GM12878 (cell line): ENCODE data around the gene ATP1A1. TPM values are rescaled to one million over a fixed set of nuclear protein-coding genes. Genes with fewer than 3 reads are reported as not detected.

Experiments
- ATAC-seq: fragments of 200-7000 bp; cut with Tn5 transposase; 3 replicates; pipeline ENCODE4 v1.9.1; 2020; ENCODE audit warnings: mild to moderate bottlenecking, moderate library complexity
- BruUV-seq: library from RNA; stranded (reverse); fragments of 400-500 nt; replicated peaks from 2 replicates; lab custom pipeline; 2021; lab: Mats Ljungman, UMichigan
- CTCF ChIA-PET: fragments of 300-600 bp; sonication (Branson Sonifier 250); formaldehyde crosslinking; extraction: SDS; loops from one replicate; lab custom pipeline; 2021; ENCODE audit warnings: inconsistent platforms; lab: Yijun Ruan, JAX
- POLR2A ChIA-PET: fragments of 350-600 bp; formaldehyde crosslinking; extraction: SDS; loops from one replicate; lab custom pipeline; 2021; ENCODE audit warnings: inconsistent platforms; lab: Charles Lee
- RAD21 ChIA-PET: fragments of 300-600 bp; sonication (Branson Sonifier 250); formaldehyde crosslinking; loops from one replicate; lab custom pipeline; 2023; ENCODE audit warnings: antibody characterized with exemption; ENCODE audit not compliant: unreplicated experiment; lab: Charles Lee
- SMC1A ChIA-PET: fragments of 300-600 bp; sonication (Branson Sonifier 250); formaldehyde crosslinking; loops from one replicate; lab custom pipeline; 2023; ENCODE audit not compliant: unreplicated experiment, uncharacterized antibody; lab: Charles Lee
- DNase-seq: peaks from one replicate; pipeline ENCODE4 v3.0.0-alpha.2; 2011; ENCODE audit warnings: low read depth, low spot score
- FAIRE-seq: peaks from 3 replicates; lab custom pipeline; 2011; peaks lifted over from hg19 to GRCh38; lab: Jason Lieb, UNC
- H2AFZ ChIP-seq: 2 replicates; pipeline ENCODE4 v1.6.0; 2011; ENCODE audit warnings: low read depth, low read length, control low read depth; ENCODE audit not compliant: control insufficient read depth
- H3K27ac ChIP-seq: 2 replicates; pipeline ENCODE4 v1.5.1; 2011; ENCODE audit warnings: control low read depth; ENCODE audit not compliant: control insufficient read depth, insufficient read depth
- H3K27me3 ChIP-seq, 2 experiments: replicated peaks in 1 of 2; 2 replicates each; pipeline versions ENCODE4 v1.6.0 to v1.6.1; 2011; ENCODE audit warnings: low read length in 1 of 2; ENCODE audit not compliant: control insufficient read depth in 2 of 2, insufficient read depth in 2 of 2
- H3K36me3 ChIP-seq, 2 experiments: 2 replicates each; pipeline ENCODE4 v1.5.1; 2011; ENCODE audit warnings: low read length in 1 of 2; ENCODE audit not compliant: control insufficient read depth in 2 of 2, insufficient read depth in 2 of 2
- H3K4me1 ChIP-seq: 2 replicates; pipeline ENCODE4 v1.6.1; 2011; ENCODE audit warnings: mild to moderate bottlenecking, low read length, moderate library complexity, mixed read lengths; ENCODE audit not compliant: control insufficient read depth, insufficient read depth
- H3K4me2 ChIP-seq: 2 replicates; pipeline ENCODE4 v1.6.0; 2011; ENCODE audit warnings: control low read depth; ENCODE audit not compliant: control insufficient read depth, insufficient read depth
- H3K4me3 ChIP-seq: fragments of 200-600 bp; sonication (generic); 2 replicates; pipeline ENCODE4 v1.5.1; 2016
- H3K79me2 ChIP-seq: 2 replicates; pipeline ENCODE4 v1.6.0; 2011; ENCODE audit warnings: low read length; ENCODE audit not compliant: control insufficient read depth, insufficient read depth
- H3K9ac ChIP-seq: 2 replicates; pipeline ENCODE4 v1.8.0; 2011; ENCODE audit warnings: low read length, control low read depth, mixed read lengths; ENCODE audit not compliant: control insufficient read depth, insufficient read depth
- H3K9me3 ChIP-seq: replicated peaks from 3 replicates; pipeline ENCODE4 v1.5.1; 2011; ENCODE audit warnings: mild to moderate bottlenecking, low read length; ENCODE audit not compliant: control insufficient read depth, insufficient read depth
- H4K20me1 ChIP-seq: 2 replicates; pipeline ENCODE4 v1.6.0; 2011; ENCODE audit not compliant: control insufficient read depth, insufficient read depth
- CREM ChIP-seq: IDR thresholded peaks from 2 replicates; pipeline ENCODE4 v1.6.1; 2014; ENCODE audit warnings: antibody characterized with exemption, low read depth
- EZH2 ChIP-seq: IDR thresholded peaks from 2 replicates; pipeline ENCODE4 v1.6.1; 2012; ENCODE audit warnings: low read depth, mild to moderate bottlenecking, control low read depth, inconsistent platforms, low read length, borderline replicate concordance; ENCODE audit not compliant: control insufficient read depth
- HDAC6 ChIP-seq: fragments of 200-600 bp; sonication (generic); IDR thresholded peaks from one replicate; pipeline ENCODE4 v1.8.0; 2017; ENCODE audit warnings: antibody characterized with exemption; ENCODE audit not compliant: unreplicated experiment
- IKZF1 ChIP-seq: fragments of 450-650 bp; conservative IDR thresholded peaks from 2 replicates; pipeline ENCODE4 v1.6.1; 2017; ENCODE audit warnings: antibody characterized with exemption, mild to moderate bottlenecking
- MEF2B ChIP-seq: fragments of 450-650 bp; IDR thresholded peaks from 2 replicates; pipeline ENCODE4 v1.6.1; 2018; ENCODE audit warnings: mild to moderate bottlenecking, moderate library complexity; ENCODE audit not compliant: partially characterized antibody, poor library complexity, severe bottlenecking
- MTA3 ChIP-seq: IDR thresholded peaks from 2 replicates; pipeline ENCODE4 v1.6.1; 2012; ENCODE audit warnings: low read length, inconsistent platforms, borderline replicate concordance
- NR2C2 ChIP-seq: IDR thresholded peaks from 2 replicates; pipeline ENCODE4 v1.6.1; 2011; ENCODE audit warnings: borderline replicate concordance, low read depth; ENCODE audit not compliant: control insufficient read depth, insufficient read length
- RELA ChIP-seq: fragments of 450-650 bp; IDR thresholded peaks from 2 replicates; pipeline ENCODE4 v1.8.0; 2014; ENCODE audit warnings: borderline replicate concordance; ENCODE audit not compliant: partially characterized antibody
- RFX5 ChIP-seq: IDR thresholded peaks from 2 replicates; pipeline ENCODE4 v1.6.1; 2011; ENCODE audit warnings: low read depth, low read length, improper control_type of control experiment
- WRNIP1 ChIP-seq: IDR thresholded peaks from 2 replicates; pipeline ENCODE4 v1.6.1; 2011; ENCODE audit warnings: low read depth, low read length, improper control_type of control experiment, borderline replicate concordance
- ZNF24 ChIP-seq: fragments of 450-650 bp; IDR thresholded peaks from 2 replicates; pipeline ENCODE4 v1.6.1; 2017; ENCODE audit warnings: antibody characterized with exemption, mild to moderate bottlenecking
- ZSCAN29 ChIP-seq: fragments of 450-650 bp; IDR thresholded peaks from 2 replicates; pipeline ENCODE4 v1.6.1; 2017; ENCODE audit warnings: mild to moderate bottlenecking, moderate library complexity
- in situ Hi-C: fragments of 300-500 bp; cut with MboI; formaldehyde crosslinking; loops from 9 replicates; pipeline ENCODE4 v1.14.3; 2018; ENCODE audit warnings: mixed read lengths
- intact Hi-C: fragments of 100-400 bp; cut with micrococcal nuclease; formaldehyde crosslinking; loops from one replicate; pipeline ENCODE4 v1.14.2; 2022; ENCODE audit not compliant: unreplicated experiment
- polyA plus RNA-seq, 11 experiments: library from polyadenylated mRNA; depleted of rRNA in 4 of 11; unstranded in 6 of 11; stranded (reverse) in 5 of 11; fragments of >200 nt; fragmentation: Nextera tagmentation in 4 of 11; fragmentation: Illumina TruSeq in 1 of 11; extraction: Ambion mirVana in 4 of 11; extraction: Trizol in 1 of 11; gene quantifications; 1 replicate in 1 of 11; 2 replicates in 10 of 11; pipeline versions ENCODE4 v1.2.1 to v1.2.3, GENCODE V29; 2011 to 2016; ENCODE audit warnings: inconsistent platforms in 2 of 11, missing spikeins in 2 of 11, low read depth in 1 of 11
- total RNA-seq, 4 experiments: library from RNA; depleted of rRNA in 3 of 4; stranded (reverse); fragments of >200 nt in 3 of 4; fragmentation: Illumina TruSeq in 1 of 4; extraction: Trizol in 1 of 4; gene quantifications; 2 replicates each; pipeline versions ENCODE4 v1.2.1 to v1.2.3, GENCODE V29; 2013 to 2021
- TF ChIP-seq, protein P1 (sequence below): fragments of 450-650 bp; IDR thresholded peaks from 2 replicates; pipeline ENCODE4 v1.6.1; 2017; ENCODE audit warnings: mild to moderate bottlenecking, low read depth, inconsistent platforms; ENCODE audit not compliant: poor library complexity, severe bottlenecking
- TF ChIP-seq, protein P2 (sequence below): fragments of 450-650 bp; conservative IDR thresholded peaks from 2 replicates; pipeline ENCODE4 v1.6.1; 2017; ENCODE audit warnings: mild to moderate bottlenecking, moderate library complexity
- TF ChIP-seq, protein P3 (sequence below): fragments of 450-650 bp; IDR thresholded peaks from 2 replicates; pipeline ENCODE4 v1.6.1; 2016; ENCODE audit warnings: mild to moderate bottlenecking, moderate library complexity, borderline replicate concordance
- TF ChIP-seq, protein P4 (sequence below): fragments of 450-650 bp; IDR thresholded peaks from 2 replicates; pipeline ENCODE4 v1.6.1; 2014; ENCODE audit warnings: mild to moderate bottlenecking

The ATP1A1 gene
- total and polyA plus RNA-seq, 10 of the 15 experiments (the other 5 are each of a cell fraction or from before 2014, with no cell fraction given) = 113 to 566 (median 313) TPM

DNA sequence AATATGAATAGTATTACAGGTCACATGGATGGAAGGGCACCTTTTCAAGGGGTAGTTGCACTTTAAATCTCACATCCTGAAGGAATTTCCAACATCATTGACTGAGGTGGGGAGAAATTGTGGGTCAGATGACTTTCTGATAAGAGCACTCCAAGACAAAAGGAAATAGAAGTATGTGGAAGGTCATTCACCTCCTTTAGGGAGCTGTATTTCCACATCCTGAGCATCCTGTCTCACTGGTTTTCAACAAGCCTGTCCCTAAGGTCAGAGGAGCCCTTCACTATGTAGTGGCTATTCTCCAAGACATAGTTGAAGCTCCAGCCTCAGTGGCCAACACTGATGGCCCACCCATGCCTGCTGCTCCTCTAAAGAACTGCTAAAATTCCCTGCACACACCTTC is 76.5 kb downstream of the ATP1A1 start:
- H3K4me2 ChIP-seq = no peak overlapping the region
- H3K27me3 ChIP-seq = no peaks in the 10 kb centered on the region
- H3K4me3 ChIP-seq = no peak overlapping the region
- H4K20me1 ChIP-seq = no peaks in the 10 kb centered on the region
- intact Hi-C loops (no loop called here), in situ Hi-C loops (no loop called here)
- POLR2A ChIA-PET = no interaction called here
- H3K9me3 ChIP-seq = no peaks in the 10 kb centered on the region
- no peaks in the 10 kb centered on the region for H3K36me3 ChIP-seq
- CTCF ChIA-PET = interaction anchor here (1.1 kb wide), 1 partner anchor 35 kb away, joined by 4 read pairs; no protein-coding TSS in a partner anchor
- RAD21 ChIA-PET = interaction anchor here (1.3 kb wide), 1 partner anchor 50 kb away, joined by 3 read pairs; no protein-coding TSS in a partner anchor
- no peaks in the 10 kb centered on the region for H3K4me1 ChIP-seq
- ATAC-seq = no peak
- no peak overlapping the region for H2AFZ ChIP-seq
- BruUV-seq = no TSS peak
- no peak for FAIRE-seq
- no peaks in the 10 kb centered on the region for H3K79me2 ChIP-seq
- no peak overlapping the region for H3K27ac ChIP-seq
- SMC1A ChIA-PET = no interaction called here
- no peak for DNase-seq
- no peak overlapping the region for H3K9ac ChIP-seq
- TF ChIP-seq ZNF24 (no peak), NR2C2 (no peak), EZH2 (no peak), CREM (no peak), MTA3 (no peak), MEF2B (no peak), ZSCAN29 (no peak), HDAC6 (no peak), RELA (no peak), WRNIP1 (no peak), IKZF1 (no peak), RFX5 (no peak)
- TF ChIP-seq, protein P1, sequence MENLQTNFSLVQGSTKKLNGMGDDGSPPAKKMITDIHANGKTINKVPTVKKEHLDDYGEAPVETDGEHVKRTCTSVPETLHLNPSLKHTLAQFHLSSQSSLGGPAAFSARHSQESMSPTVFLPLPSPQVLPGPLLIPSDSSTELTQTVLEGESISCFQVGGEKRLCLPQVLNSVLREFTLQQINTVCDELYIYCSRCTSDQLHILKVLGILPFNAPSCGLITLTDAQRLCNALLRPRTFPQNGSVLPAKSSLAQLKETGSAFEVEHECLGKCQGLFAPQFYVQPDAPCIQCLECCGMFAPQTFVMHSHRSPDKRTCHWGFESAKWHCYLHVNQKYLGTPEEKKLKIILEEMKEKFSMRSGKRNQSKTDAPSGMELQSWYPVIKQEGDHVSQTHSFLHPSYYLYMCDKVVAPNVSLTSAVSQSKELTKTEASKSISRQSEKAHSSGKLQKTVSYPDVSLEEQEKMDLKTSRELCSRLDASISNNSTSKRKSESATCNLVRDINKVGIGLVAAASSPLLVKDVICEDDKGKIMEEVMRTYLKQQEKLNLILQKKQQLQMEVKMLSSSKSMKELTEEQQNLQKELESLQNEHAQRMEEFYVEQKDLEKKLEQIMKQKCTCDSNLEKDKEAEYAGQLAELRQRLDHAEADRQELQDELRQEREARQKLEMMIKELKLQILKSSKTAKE = no peak
- TF ChIP-seq, protein P2, sequence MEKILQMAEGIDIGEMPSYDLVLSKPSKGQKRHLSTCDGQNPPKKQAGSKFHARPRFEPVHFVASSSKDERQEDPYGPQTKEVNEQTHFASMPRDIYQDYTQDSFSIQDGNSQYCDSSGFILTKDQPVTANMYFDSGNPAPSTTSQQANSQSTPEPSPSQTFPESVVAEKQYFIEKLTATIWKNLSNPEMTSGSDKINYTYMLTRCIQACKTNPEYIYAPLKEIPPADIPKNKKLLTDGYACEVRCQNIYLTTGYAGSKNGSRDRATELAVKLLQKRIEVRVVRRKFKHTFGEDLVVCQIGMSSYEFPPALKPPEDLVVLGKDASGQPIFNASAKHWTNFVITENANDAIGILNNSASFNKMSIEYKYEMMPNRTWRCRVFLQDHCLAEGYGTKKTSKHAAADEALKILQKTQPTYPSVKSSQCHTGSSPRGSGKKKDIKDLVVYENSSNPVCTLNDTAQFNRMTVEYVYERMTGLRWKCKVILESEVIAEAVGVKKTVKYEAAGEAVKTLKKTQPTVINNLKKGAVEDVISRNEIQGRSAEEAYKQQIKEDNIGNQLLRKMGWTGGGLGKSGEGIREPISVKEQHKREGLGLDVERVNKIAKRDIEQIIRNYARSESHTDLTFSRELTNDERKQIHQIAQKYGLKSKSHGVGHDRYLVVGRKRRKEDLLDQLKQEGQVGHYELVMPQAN = no peak
- TF ChIP-seq, protein P3, sequence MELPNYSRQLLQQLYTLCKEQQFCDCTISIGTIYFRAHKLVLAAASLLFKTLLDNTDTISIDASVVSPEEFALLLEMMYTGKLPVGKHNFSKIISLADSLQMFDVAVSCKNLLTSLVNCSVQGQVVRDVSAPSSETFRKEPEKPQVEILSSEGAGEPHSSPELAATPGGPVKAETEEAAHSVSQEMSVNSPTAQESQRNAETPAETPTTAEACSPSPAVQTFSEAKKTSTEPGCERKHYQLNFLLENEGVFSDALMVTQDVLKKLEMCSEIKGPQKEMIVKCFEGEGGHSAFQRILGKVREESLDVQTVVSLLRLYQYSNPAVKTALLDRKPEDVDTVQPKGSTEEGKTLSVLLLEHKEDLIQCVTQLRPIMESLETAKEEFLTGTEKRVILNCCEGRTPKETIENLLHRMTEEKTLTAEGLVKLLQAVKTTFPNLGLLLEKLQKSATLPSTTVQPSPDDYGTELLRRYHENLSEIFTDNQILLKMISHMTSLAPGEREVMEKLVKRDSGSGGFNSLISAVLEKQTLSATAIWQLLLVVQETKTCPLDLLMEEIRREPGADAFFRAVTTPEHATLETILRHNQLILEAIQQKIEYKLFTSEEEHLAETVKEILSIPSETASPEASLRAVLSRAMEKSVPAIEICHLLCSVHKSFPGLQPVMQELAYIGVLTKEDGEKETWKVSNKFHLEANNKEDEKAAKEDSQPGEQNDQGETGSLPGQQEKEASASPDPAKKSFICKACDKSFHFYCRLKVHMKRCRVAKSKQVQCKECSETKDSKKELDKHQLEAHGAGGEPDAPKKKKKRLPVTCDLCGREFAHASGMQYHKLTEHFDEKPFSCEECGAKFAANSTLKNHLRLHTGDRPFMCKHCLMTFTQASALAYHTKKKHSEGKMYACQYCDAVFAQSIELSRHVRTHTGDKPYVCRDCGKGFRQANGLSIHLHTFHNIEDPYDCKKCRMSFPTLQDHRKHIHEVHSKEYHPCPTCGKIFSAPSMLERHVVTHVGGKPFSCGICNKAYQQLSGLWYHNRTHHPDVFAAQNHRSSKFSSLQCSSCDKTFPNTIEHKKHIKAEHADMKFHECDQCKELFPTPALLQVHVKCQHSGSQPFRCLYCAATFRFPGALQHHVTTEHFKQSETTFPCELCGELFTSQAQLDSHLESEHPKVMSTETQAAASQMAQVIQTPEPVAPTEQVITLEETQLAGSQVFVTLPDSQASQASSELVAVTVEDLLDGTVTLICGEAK = no peak
- TF ChIP-seq, protein P4, sequence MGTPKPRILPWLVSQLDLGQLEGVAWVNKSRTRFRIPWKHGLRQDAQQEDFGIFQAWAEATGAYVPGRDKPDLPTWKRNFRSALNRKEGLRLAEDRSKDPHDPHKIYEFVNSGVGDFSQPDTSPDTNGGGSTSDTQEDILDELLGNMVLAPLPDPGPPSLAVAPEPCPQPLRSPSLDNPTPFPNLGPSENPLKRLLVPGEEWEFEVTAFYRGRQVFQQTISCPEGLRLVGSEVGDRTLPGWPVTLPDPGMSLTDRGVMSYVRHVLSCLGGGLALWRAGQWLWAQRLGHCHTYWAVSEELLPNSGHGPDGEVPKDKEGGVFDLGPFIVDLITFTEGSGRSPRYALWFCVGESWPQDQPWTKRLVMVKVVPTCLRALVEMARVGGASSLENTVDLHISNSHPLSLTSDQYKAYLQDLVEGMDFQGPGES = no peak
